GM23338 (cell line): ENCODE data around the gene SLC15A5. TPM values are rescaled to one million over a fixed set of nuclear protein-coding genes. Genes with fewer than 3 reads are reported as not detected.

ENCODE experiments used
- ATAC-seq: fragments of 200-7000 bp; cut with Tn5 transposase; 3 replicates; pipeline ENCODE4 v1.9.1; 2020
- DNase-seq: peaks from one replicate; pipeline ENCODE4 v3.0.0-alpha.2; 2015; ENCODE audit warnings: low spot score
- H2AFZ ChIP-seq: fragments of 200-600 bp; sonication (generic); 2 replicates; pipeline ENCODE4 v1.8.0; 2016; ENCODE audit warnings: antibody characterized with exemption, mild to moderate bottlenecking, moderate library complexity
- H3F3A ChIP-seq: fragments of 200-600 bp; sonication (generic); replicated peaks from 2 replicates; pipeline ENCODE4 v1.8.0; 2017; ENCODE audit warnings: antibody characterized with exemption, mixed run types, low read depth
- H3K27ac ChIP-seq: fragments of 200-600 bp; sonication (generic); 2 replicates; pipeline ENCODE4 v1.6.1; 2016; ENCODE audit warnings: low read depth
- H3K27me3 ChIP-seq: fragments of 200-600 bp; sonication (generic); 2 replicates; pipeline ENCODE4 v1.8.0; 2016; ENCODE audit warnings: mild to moderate bottlenecking, mixed run types, moderate library complexity; ENCODE audit not compliant: insufficient read depth
- H3K36me3 ChIP-seq: fragments of 200-600 bp; sonication (generic); 2 replicates; pipeline ENCODE4 v1.8.0; 2016; ENCODE audit warnings: mild to moderate bottlenecking; ENCODE audit not compliant: insufficient read depth
- H3K4me1 ChIP-seq: fragments of 200-600 bp; sonication (generic); 2 replicates; pipeline ENCODE4 v1.8.0; 2016; ENCODE audit warnings: mild to moderate bottlenecking, moderate library complexity; ENCODE audit not compliant: insufficient read depth
- H3K4me2 ChIP-seq: fragments of 200-600 bp; sonication (generic); 2 replicates; pipeline ENCODE4 v1.7.1; 2017; ENCODE audit warnings: mixed run types
- H3K4me3 ChIP-seq: fragments of 200-600 bp; sonication (generic); 2 replicates; pipeline ENCODE4 v1.6.1; 2016; ENCODE audit warnings: mixed run types
- H3K79me2 ChIP-seq: fragments of 200-600 bp; sonication (generic); replicated peaks from 2 replicates; pipeline ENCODE4 v1.8.0; 2017; ENCODE audit warnings: mild to moderate bottlenecking; ENCODE audit not compliant: insufficient read depth
- H3K9me2 ChIP-seq: fragments of 200-600 bp; sonication (generic); 2 replicates; pipeline ENCODE4 v1.8.0; 2017; ENCODE audit not compliant: insufficient read depth
- H4K20me1 ChIP-seq: fragments of 200-600 bp; sonication (generic); replicated peaks from 2 replicates; pipeline ENCODE4 v1.8.0; 2017; ENCODE audit warnings: mild to moderate bottlenecking; ENCODE audit not compliant: insufficient read depth
- H3K27ac Mint-ChIP-seq: 2 replicates; pipeline ENCODE4 v1.8.0; 2020; ENCODE audit warnings: inconsistent platforms, mild to moderate bottlenecking, moderate library complexity, mixed read lengths
- H3K27me3 Mint-ChIP-seq: 3 replicates; pipeline ENCODE4 v1.8.0; 2022; ENCODE audit warnings: low read depth, mild to moderate bottlenecking, moderate library complexity, mixed read lengths, inconsistent platforms; ENCODE audit not compliant: insufficient read depth, poor library complexity
- H3K36me3 Mint-ChIP-seq: 3 replicates; pipeline ENCODE4 v1.8.0; 2021; ENCODE audit warnings: low read depth, mild to moderate bottlenecking, inconsistent platforms, moderate library complexity, mixed read lengths
- H3K4me1 Mint-ChIP-seq: 3 replicates; pipeline ENCODE4 v1.8.0; 2020; ENCODE audit warnings: mild to moderate bottlenecking, inconsistent platforms, mixed read lengths
- H3K4me3 Mint-ChIP-seq: 3 replicates; pipeline ENCODE4 v1.8.0; 2021; ENCODE audit warnings: moderate library complexity, mild to moderate bottlenecking, inconsistent platforms, mixed read lengths
- H3K9me3 Mint-ChIP-seq: 3 replicates; pipeline ENCODE4 v1.8.0; 2020; ENCODE audit warnings: moderate library complexity, mild to moderate bottlenecking, inconsistent platforms, mixed read lengths
- CREB1 ChIP-seq: fragments of 250-450 bp; sonication (Bioruptor Pico); IDR thresholded peaks from 2 replicates; pipeline ENCODE4 v1.5.0; 2020; ENCODE audit warnings: low read depth, mild to moderate bottlenecking, moderate library complexity
- CTCF ChIP-seq, 2 experiments: fragments of 200-600 bp in 1 of 2; sonication (generic) in 1 of 2; conservative IDR thresholded peaks; 2 replicates each; pipeline versions ENCODE4 v1.5.1 to v1.6.1; 2016 to 2017; ENCODE audit warnings: antibody characterized with exemption in 2 of 2, low read depth in 2 of 2, mild to moderate bottlenecking in 2 of 2, moderate library complexity in 1 of 2
- ETS1 ChIP-seq: IDR thresholded peaks from 2 replicates; pipeline ENCODE4 v1.6.1; 2016; ENCODE audit warnings: antibody characterized with exemption
- EZH2phosphoT487 ChIP-seq: fragments of 200-600 bp; sonication (generic); IDR thresholded peaks from one replicate; pipeline ENCODE4 v1.8.1; 2018; ENCODE audit warnings: antibody characterized with exemption; ENCODE audit not compliant: unreplicated experiment
- JUNB ChIP-seq: IDR thresholded peaks from one replicate; pipeline ENCODE4 v1.6.1; 2016; ENCODE audit warnings: antibody characterized with exemption; ENCODE audit not compliant: unreplicated experiment
- POLR2AphosphoS5 ChIP-seq: IDR thresholded peaks from 2 replicates; pipeline ENCODE4 v1.6.1; 2016; ENCODE audit warnings: antibody characterized with exemption, low read depth
- REST ChIP-seq: IDR thresholded peaks from one replicate; pipeline ENCODE4 v1.6.1; 2018; ENCODE audit warnings: antibody characterized with exemption; ENCODE audit not compliant: unreplicated experiment
- STAT1 ChIP-seq: IDR thresholded peaks from one replicate; pipeline ENCODE4 v1.6.1; 2016; ENCODE audit warnings: antibody characterized with exemption; ENCODE audit not compliant: unreplicated experiment
- ZNF114 ChIP-seq: fragments of 250-450 bp; sonication (Bioruptor Pico); IDR thresholded peaks from 2 replicates; pipeline ENCODE4 v1.5.0; 2020; ENCODE audit warnings: mild to moderate bottlenecking, moderate library complexity
- ZNF331 ChIP-seq: fragments of 250-450 bp; sonication (Bioruptor Pico); IDR thresholded peaks from 2 replicates; pipeline ENCODE4 v1.5.0; 2020; ENCODE audit warnings: low read depth, mild to moderate bottlenecking, moderate library complexity
- ZNF462 ChIP-seq: fragments of 250-450 bp; sonication (Bioruptor Pico); IDR thresholded peaks from 2 replicates; pipeline ENCODE4 v1.5.0; 2020; ENCODE audit warnings: mild to moderate bottlenecking, moderate library complexity
- polyA plus RNA-seq: library from polyadenylated mRNA; unstranded; fragments of >200 nt; fragmentation: Nextera tagmentation; extraction: Ambion mirVana; gene quantifications from 2 replicates; pipeline ENCODE4 v1.2.1, GENCODE V29; 2016
- total RNA-seq: library from RNA; depleted of rRNA; stranded (reverse); fragments of >200 nt; shearing (Covaris generic); gene quantifications from 2 replicates; pipeline ENCODE4 v1.2.3, GENCODE V29; 2014

SLC15A5 gene
- total and polyA plus RNA-seq, 2 experiments from 2014 or later = not detected

GRCh38 chr12:16221776-16222175 lies 55.7 kb downstream of the SLC15A5 start:
- no peaks in the 10 kb centered on the region for H3K4me1 Mint-ChIP-seq
- H3K79me2 ChIP-seq = no peaks in the 10 kb centered on the region
- H4K20me1 ChIP-seq = no peaks in the 10 kb centered on the region
- H3K4me1 ChIP-seq = no peaks in the 10 kb centered on the region
- H3K36me3 Mint-ChIP-seq = no peaks in the 10 kb centered on the region
- no peak overlapping the region for H2AFZ ChIP-seq
- no peak overlapping the region for H3K4me3 Mint-ChIP-seq
- DNase-seq (no peak), ATAC-seq (no peak)
- no peak overlapping the region for H3K27ac ChIP-seq
- H3K4me3 ChIP-seq = no peak overlapping the region
- H3F3A ChIP-seq = no peaks in the 10 kb centered on the region
- TF ChIP-seq CREB1 (CRISPR knock-in tag) (no peak), REST (no peak), POLR2AphosphoS5 (no peak), ETS1 (no peak), ZNF331 (CRISPR knock-in tag) (no peak), EZH2phosphoT487 (no peak), ZNF462 (CRISPR knock-in tag) (no peak), JUNB (no peak), ZNF114 (CRISPR knock-in tag) (no peak), CTCF (conservative IDR thresholded peaks at IDR 0.05; ENCODE audit: low read depth in 2 of 2) (no peak), STAT1 (no peak)
- no peaks in the 10 kb centered on the region for H3K27me3 ChIP-seq
- no peaks in the 10 kb centered on the region for H3K9me2 ChIP-seq
- H3K27ac Mint-ChIP-seq = no peak overlapping the region
- H3K9me3 Mint-ChIP-seq = no peaks in the 10 kb centered on the region
- H3K4me2 ChIP-seq = no peak overlapping the region
- no peaks in the 10 kb centered on the region for H3K36me3 ChIP-seq
- no peaks in the 10 kb centered on the region for H3K27me3 Mint-ChIP-seq
